Measurements from ENCODE around the gene NRIP1.

Gene NRIP1

DNA sequence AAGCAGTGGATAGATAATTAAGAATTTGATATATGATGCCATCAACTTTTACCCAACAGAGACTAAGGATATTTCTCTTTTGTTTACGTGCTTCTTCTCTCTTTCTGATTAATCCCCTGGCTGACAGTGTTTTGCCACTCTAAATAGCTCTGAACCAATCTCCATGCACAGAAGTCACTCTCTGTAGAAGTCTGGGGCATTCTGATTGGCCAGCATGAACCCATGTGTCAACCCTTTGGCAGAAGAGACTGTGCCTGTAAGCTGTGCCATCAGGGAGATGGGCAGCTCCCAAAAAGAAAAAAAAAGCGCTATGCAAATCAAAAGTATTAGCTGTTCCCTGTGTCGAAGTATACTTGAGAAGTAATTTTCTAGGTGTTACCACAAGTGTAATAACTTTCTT, 34.1 kb upstream of the NRIP1 start:
- H3K4me1 ChIP-seq (ENCODE audit: low read depth, poor library complexity, severe bottlenecking), result no peaks in the 10 kb centered on the region
- no peak overlapping the region for H3K9ac ChIP-seq
- no peak overlapping the region for H3K4me2 ChIP-seq
- no peak overlapping the region for H2AFZ ChIP-seq (ENCODE audit: low read depth)
- H3K79me2 ChIP-seq (ENCODE audit: insufficient read depth, low read depth), result no peaks in the 10 kb centered on the region
- H3K4me3 ChIP-seq (IDR thresholded peaks at IDR 0.05; ENCODE audit: insufficient read depth, low read depth, low read length), result no peak overlapping the region
- H3K36me3 ChIP-seq (ENCODE audit: insufficient read depth), result no peaks in the 10 kb centered on the region
- no peaks in the 10 kb centered on the region for H4K20me1 ChIP-seq (ENCODE audit: insufficient read depth)
- no peak overlapping the region for H3K27ac ChIP-seq
- H3K27me3 ChIP-seq (ENCODE audit: insufficient read depth, low read depth), result no peaks in the 10 kb centered on the region
- no peak for TF ChIP-seq CTCF (conservative IDR thresholded peaks at IDR 0.05; ENCODE audit: low read depth, low read length)

- no peaks in the 10 kb centered on the region for H3K36me3 ChIP-seq (ENCODE audit: insufficient read depth)
Observed at GRCh38 chr21:15098181-15098580, 33.4 kb upstream of the NRIP1 start.

GRCh38 chr21:15097580-15097979, 32.8 kb upstream of the NRIP1 start:
- Histone ChIP-seq H3K4me2 (no peak overlapping the region), H3K79me2 (ENCODE audit: insufficient read depth, low read depth) (no peaks in the 10 kb centered on the region), H2AFZ (ENCODE audit: low read depth) (no peak overlapping the region), H3K4me1 (ENCODE audit: low read depth, poor library complexity, severe bottlenecking) (no peaks in the 10 kb centered on the region), H3K36me3 (ENCODE audit: insufficient read depth) (no peaks in the 10 kb centered on the region), H3K9ac (no peak overlapping the region), H4K20me1 (ENCODE audit: insufficient read depth) (no peaks in the 10 kb centered on the region), H3K27me3 (ENCODE audit: insufficient read depth, low read depth) (no peaks in the 10 kb centered on the region), H3K27ac (no peak overlapping the region), H3K4me3 (IDR thresholded peaks at IDR 0.05; ENCODE audit: insufficient read depth, low read depth, low read length) (no peak overlapping the region)
- no peak for TF ChIP-seq CTCF (conservative IDR thresholded peaks at IDR 0.05; ENCODE audit: low read depth, low read length)

More at GRCh38 chr21:15098181-15098580, 33.4 kb upstream of the NRIP1 start:
- H3K4me1 ChIP-seq (ENCODE audit: low read depth, poor library complexity, severe bottlenecking), result no peaks in the 10 kb centered on the region
- no peak overlapping the region for H3K27ac ChIP-seq
- no peak for TF ChIP-seq CTCF (conservative IDR thresholded peaks at IDR 0.05; ENCODE audit: low read depth, low read length)
- no peak overlapping the region for H3K9ac ChIP-seq
- no peaks in the 10 kb centered on the region for H4K20me1 ChIP-seq (ENCODE audit: insufficient read depth)
- H3K27me3 ChIP-seq (ENCODE audit: insufficient read depth, low read depth), result no peaks in the 10 kb centered on the region
- H3K4me3 ChIP-seq (IDR thresholded peaks at IDR 0.05; ENCODE audit: insufficient read depth, low read depth, low read length), result no peak overlapping the region
- H3K4me2 ChIP-seq, result no peak overlapping the region
- H2AFZ ChIP-seq (ENCODE audit: low read depth), result no peak overlapping the region
- no peaks in the 10 kb centered on the region for H3K79me2 ChIP-seq (ENCODE audit: insufficient read depth, low read depth)

- Histone ChIP-seq H3K4me1 (ENCODE audit: low read depth, poor library complexity, severe bottlenecking) (no peaks in the 10 kb centered on the region), H3K79me2 (ENCODE audit: insufficient read depth, low read depth) (no peaks in the 10 kb centered on the region), H3K9ac (no peak overlapping the region), H4K20me1 (ENCODE audit: insufficient read depth) (no peaks in the 10 kb centered on the region), H3K27ac (no peak overlapping the region), H3K36me3 (ENCODE audit: insufficient read depth) (no peaks in the 10 kb centered on the region), H3K4me3 (IDR thresholded peaks at IDR 0.05; ENCODE audit: insufficient read depth, low read depth, low read length) (no peak overlapping the region), H3K4me2 (no peak overlapping the region), H3K27me3 (ENCODE audit: insufficient read depth, low read depth) (no peaks in the 10 kb centered on the region), H2AFZ (ENCODE audit: low read depth) (no peak overlapping the region)
- TF ChIP-seq CTCF (conservative IDR thresholded peaks at IDR 0.05; ENCODE audit: low read depth, low read length), result no peak
Observed at GRCh38 chr21:15096146-15096545, 31.3 kb upstream of the NRIP1 start.

Measured in KMS-11 (cell line).